Osteocyte (in vitro differentiated cells): ENCODE measurements around the gene ASIC4. TPM values are rescaled to one million over a fixed set of nuclear protein-coding genes. Genes with fewer than 3 reads are reported as not detected.

Experiments used
- DNase-seq: peaks from one replicate; pipeline ENCODE4 v3.0.0; 2021; ENCODE audit warnings: mixed read lengths; ENCODE audit not compliant: unreplicated experiment; ENCODE audit errors: extremely low spot score
- H3K27ac Mint-ChIP-seq: one replicate; pipeline ENCODE4 v1.8.0; 2021; ENCODE audit warnings: mild to moderate bottlenecking, mixed read lengths; ENCODE audit not compliant: unreplicated experiment
- H3K27me3 Mint-ChIP-seq: one replicate; pipeline ENCODE4 v1.8.0; 2021; ENCODE audit warnings: mixed read lengths; ENCODE audit not compliant: unreplicated experiment
- H3K36me3 Mint-ChIP-seq: one replicate; pipeline ENCODE4 v1.8.0; 2021; ENCODE audit warnings: mixed read lengths; ENCODE audit not compliant: unreplicated experiment
- H3K4me1 Mint-ChIP-seq: one replicate; pipeline ENCODE4 v1.8.0; 2021; ENCODE audit warnings: mixed read lengths; ENCODE audit not compliant: unreplicated experiment
- H3K4me3 Mint-ChIP-seq: one replicate; pipeline ENCODE4 v1.8.0; 2021; ENCODE audit warnings: mild to moderate bottlenecking, moderate library complexity, mixed read lengths; ENCODE audit not compliant: unreplicated experiment
- H3K9me3 Mint-ChIP-seq: one replicate; pipeline ENCODE4 v1.8.0; 2021; ENCODE audit warnings: mixed read lengths; ENCODE audit not compliant: unreplicated experiment
- total RNA-seq: library from RNA; stranded (reverse); gene quantifications from 2 replicates; pipeline ENCODE4 v1.2.1, GENCODE V29; 2021
- TF ChIP-seq, protein P1 (sequence below): fragments of 200-600 bp; sonication (generic); IDR thresholded peaks from 2 replicates; pipeline ENCODE4 v1.5.0; 2021; ENCODE audit warnings: antibody characterized with exemption, mild to moderate bottlenecking, moderate library complexity

ASIC4 gene
- total RNA-seq, 1 donor from 2014 or later = 0.11 TPM

DNA sequence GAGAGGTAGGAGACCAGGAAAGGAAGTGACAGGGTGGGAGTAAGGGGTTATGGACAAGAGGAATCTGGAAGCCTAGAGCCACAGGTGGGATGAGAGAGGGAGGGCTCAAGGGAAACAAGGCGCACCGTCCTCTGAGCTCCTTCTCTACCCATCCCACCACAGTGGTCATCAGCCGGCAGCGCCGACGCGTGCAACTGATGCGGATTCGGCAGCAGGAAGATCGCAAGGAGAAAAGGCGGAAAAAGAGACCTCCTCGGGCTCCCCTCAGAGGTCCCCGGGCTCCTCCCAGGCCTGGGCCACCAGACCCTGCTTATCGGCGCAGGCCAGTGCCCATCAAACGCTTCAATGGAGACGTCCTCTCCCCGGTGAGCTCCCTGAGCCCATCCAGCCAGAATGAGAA is 34.7 kb downstream of the ASIC4 start:
- Mint-ChIP-seq H3K9me3 (no peaks in the 10 kb centered on the region), H3K27me3 (no peaks in the 10 kb centered on the region), H3K4me3 (no peak overlapping the region), H3K4me1 (peaks cover 25% of the 10 kb centered on the region), H3K36me3 (peaks cover 4% of the 10 kb centered on the region), H3K27ac (no peak overlapping the region)
- no peak for DNase-seq
- TF ChIP-seq, protein P1, sequence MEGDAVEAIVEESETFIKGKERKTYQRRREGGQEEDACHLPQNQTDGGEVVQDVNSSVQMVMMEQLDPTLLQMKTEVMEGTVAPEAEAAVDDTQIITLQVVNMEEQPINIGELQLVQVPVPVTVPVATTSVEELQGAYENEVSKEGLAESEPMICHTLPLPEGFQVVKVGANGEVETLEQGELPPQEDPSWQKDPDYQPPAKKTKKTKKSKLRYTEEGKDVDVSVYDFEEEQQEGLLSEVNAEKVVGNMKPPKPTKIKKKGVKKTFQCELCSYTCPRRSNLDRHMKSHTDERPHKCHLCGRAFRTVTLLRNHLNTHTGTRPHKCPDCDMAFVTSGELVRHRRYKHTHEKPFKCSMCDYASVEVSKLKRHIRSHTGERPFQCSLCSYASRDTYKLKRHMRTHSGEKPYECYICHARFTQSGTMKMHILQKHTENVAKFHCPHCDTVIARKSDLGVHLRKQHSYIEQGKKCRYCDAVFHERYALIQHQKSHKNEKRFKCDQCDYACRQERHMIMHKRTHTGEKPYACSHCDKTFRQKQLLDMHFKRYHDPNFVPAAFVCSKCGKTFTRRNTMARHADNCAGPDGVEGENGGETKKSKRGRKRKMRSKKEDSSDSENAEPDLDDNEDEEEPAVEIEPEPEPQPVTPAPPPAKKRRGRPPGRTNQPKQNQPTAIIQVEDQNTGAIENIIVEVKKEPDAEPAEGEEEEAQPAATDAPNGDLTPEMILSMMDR = no peak

DNA sequence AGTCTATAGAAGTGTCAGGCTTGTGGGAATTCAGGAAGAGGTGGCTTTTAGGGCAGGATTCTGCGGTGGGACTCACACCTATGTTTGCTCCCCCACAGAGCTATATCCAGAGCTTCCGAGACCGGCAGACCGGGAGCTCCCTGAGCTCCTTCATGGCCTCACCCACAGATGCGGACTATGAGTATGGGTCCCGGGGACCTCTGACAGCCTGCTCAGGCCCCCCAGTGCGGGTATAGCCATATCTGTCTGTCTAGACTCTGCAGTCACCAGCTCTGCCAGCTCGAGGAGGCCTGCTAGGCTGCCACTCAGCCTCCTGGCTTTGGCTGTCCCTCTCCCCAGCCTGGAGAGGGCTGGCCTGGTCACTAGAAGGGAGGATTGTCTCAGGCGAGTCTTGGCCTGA is 35.3 kb downstream of the ASIC4 start:
- no peaks in the 10 kb centered on the region for H3K9me3 Mint-ChIP-seq
- no peak for DNase-seq
- no peak overlapping the region for H3K4me3 Mint-ChIP-seq
- no peaks in the 10 kb centered on the region for H3K27me3 Mint-ChIP-seq
- peaks cover 19% of the 10 kb centered on the region for H3K4me1 Mint-ChIP-seq
- H3K36me3 Mint-ChIP-seq = peaks cover 4% of the 10 kb centered on the region
- no peak overlapping the region for H3K27ac Mint-ChIP-seq
- TF ChIP-seq, protein P1 = no peak

DNA sequence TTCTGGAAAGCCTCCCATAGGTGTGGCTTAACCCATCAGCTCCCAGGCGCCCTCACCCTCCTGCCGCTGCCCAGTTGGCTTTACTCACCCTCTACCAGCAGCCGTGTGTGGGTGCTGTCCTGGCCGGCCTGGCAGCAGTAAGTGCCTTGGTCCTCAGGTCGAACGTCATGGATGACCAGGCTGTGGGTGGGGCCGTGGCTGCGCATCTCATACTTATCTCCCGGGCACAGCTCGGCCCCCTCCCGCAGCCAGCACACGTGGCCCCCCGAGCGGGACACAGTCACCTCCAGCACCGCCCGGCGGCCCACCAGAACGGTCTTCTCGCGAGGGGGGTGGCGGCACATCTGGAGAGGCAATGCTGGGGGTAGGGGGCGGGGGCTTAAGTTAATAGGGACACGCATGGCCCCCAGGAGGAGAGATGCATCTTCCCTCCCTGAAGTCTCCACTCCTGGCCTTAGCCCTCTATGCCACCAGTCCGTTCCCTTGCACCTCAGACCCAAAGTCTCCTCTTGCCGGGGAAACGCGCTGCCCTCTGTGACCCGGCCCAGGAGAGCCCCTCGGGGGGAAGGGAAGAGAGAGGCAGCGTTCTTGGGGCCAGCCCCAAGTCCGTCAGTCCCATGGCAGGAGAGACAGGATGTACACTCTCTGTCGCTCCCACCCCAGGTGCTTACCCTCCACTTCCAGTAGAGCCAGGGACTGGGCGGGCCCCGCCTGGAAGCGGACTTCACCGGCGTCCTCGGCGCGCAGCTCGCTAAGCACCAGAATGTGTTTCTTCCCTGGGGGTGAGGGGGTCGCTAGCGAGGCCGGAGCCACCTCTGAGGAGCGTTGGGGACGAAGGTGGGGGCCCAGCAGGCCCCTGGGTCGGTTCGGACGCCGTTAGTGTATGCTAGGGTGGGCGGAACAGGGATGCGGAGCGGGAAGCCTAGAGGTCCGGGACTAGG is 37.4 kb downstream of the ASIC4 start:
- no peak overlapping the region for H3K27ac Mint-ChIP-seq
- no peaks in the 10 kb centered on the region for H3K9me3 Mint-ChIP-seq
- H3K4me1 Mint-ChIP-seq = peaks cover 15% of the 10 kb centered on the region
- H3K36me3 Mint-ChIP-seq = peaks cover 4% of the 10 kb centered on the region
- TF ChIP-seq, protein P1 = no peak
- peak overlapping the region; percentile 76 for H3K4me3 Mint-ChIP-seq
- DNase-seq = no peak
- no peaks in the 10 kb centered on the region for H3K27me3 Mint-ChIP-seq

DNA sequence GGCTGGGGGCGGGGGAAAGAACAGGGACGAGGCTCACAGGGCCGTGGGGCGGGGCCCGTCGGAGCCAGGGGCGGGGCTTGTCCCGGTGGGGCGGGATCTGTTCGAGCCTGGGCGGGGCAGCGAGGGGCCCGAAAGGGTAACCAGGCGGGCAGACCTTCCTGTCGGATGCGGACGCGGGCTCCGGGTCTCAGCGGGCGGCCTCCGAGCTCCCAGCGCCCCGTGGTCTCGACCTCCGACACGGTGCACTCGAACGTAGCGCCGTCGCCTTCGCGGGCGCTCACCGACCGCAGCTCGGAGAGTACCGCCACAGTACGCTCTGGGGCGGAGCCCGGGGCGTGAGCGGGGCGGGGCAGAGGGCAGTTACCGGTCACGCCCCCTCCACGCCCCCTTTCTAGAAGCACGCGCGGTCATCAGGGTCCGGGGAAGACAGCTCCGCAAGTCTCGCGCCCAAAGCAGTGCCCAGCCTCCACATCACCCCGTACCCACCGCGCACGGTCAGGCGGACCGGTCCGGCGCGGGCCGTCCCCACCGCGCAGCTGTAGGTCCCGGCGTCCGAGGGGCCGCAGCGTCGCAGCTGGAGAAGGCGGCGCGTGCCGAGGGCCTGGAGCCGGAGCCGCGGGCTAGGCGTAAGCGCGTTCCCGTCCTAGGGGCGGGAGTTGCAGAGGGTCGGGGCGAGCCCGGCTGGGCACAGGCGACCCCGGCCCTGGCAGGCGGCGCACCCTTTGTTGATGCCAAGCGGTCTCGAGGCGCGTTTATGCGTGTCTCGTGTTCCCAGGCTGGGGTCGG is 38.3 kb downstream of the ASIC4 start:
- H3K36me3 Mint-ChIP-seq = peaks cover 4% of the 10 kb centered on the region
- no peaks in the 10 kb centered on the region for H3K27me3 Mint-ChIP-seq
- peaks cover 15% of the 10 kb centered on the region for H3K4me1 Mint-ChIP-seq
- DNase-seq = peak; percentile 95
- H3K4me3 Mint-ChIP-seq = peak overlapping the region; percentile 76
- no peak overlapping the region for H3K27ac Mint-ChIP-seq
- no peaks in the 10 kb centered on the region for H3K9me3 Mint-ChIP-seq
- TF ChIP-seq, protein P1 = no peak

DNA sequence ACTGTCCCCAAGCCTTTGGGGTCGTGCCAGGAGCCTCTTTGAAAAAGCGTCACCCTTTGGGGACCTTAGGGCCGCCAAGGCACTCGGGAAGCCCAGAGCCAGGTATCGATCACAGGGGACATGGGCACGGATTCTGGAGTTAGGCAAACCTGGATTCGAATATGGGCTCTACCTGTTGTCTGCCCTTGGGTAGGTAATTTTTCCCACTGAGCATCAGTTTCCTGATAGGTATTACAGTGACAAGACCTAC is 38.8 kb downstream of the ASIC4 start:
- no peak overlapping the region for H3K27ac Mint-ChIP-seq
- peaks cover 15% of the 10 kb centered on the region for H3K4me1 Mint-ChIP-seq
- no peaks in the 10 kb centered on the region for H3K27me3 Mint-ChIP-seq
- DNase-seq = no peak
- H3K4me3 Mint-ChIP-seq = peak overlapping the region; percentile 60
- H3K36me3 Mint-ChIP-seq = peaks cover 4% of the 10 kb centered on the region
- TF ChIP-seq, protein P1 = no peak
- H3K9me3 Mint-ChIP-seq = no peaks in the 10 kb centered on the region
